Measurements from ENCODE around the gene ZNF335.

DNA sequence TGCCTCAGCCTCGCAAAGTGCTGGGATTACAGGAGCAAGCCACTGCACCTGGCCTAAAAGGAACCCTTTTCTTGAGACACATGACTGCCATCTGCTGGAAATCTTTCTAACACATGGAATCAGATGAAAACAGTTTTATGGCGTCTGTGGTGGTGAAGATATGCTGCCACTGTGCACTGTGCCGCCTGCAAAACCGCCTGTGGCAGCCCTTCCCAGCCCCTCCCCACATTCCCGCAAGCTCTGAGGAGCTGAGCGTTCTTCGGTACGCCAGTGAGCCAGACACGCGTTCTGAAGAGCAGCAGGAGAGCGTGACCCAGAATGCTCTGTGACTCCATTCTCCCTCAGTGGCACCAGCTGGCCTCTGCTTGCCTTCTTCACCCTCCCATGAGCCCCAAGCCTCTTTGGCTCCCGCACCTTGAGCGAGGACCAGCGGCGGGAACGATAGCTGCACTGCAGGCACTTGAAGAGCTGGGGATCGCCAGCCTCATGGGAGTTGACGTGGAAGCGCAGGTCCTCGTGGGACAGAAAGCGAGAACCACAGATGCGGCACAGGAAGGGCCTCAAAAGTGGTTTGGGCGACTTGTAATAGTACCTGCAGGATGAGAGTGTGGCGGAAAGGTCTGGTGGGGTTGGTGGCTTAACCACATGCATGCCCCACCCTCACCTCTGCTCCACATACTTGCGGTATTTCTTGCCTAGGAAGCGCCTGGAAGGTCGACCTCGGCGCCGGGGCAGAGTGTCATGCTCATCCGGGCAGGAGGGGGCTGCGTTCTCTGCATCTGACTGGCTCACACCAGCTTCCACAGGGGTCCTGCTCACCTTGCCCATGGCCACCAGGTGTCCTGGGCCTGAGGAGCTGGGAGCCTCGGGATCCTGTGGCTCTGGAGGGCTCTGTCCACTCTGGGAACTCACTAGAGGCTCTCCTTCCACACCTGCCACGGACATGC lies 8.7 kb downstream of the ZNF335 start:
- no peak for TF ChIP-seq NFYB (CRISPR knock-in tag; IDR thresholded peaks at IDR 0.05)
- no peak for TF ChIP-seq JUND (CRISPR knock-in tag; IDR thresholded peaks at IDR 0.05)
- TF ChIP-seq, protein P1, sequence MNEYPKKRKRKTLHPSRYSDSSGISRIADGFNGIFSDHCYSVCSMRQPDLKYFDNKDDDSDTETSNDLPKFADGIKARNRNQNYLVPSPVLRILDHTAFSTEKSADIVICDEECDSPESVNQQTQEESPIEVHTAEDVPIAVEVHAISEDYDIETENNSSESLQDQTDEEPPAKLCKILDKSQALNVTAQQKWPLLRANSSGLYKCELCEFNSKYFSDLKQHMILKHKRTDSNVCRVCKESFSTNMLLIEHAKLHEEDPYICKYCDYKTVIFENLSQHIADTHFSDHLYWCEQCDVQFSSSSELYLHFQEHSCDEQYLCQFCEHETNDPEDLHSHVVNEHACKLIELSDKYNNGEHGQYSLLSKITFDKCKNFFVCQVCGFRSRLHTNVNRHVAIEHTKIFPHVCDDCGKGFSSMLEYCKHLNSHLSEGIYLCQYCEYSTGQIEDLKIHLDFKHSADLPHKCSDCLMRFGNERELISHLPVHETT (CRISPR knock-in tag; conservative IDR thresholded peaks at IDR 0.05): no peak
- TF ChIP-seq POLR2A (IDR thresholded peaks at IDR 0.05; ENCODE audit: insufficient read depth in 1 of 2, low read depth in 2 of 2, low read length in 2 of 2): no peak
- TF ChIP-seq TAF1 (CRISPR knock-in tag; IDR thresholded peaks at IDR 0.05): no peak

Measured in HepG2 (cell line).